Activated naive CD8-positive, alpha-beta T cell treated with anti-CD3 and anti-CD28 coated beads for 36 hours (primary cell): ENCODE measurements around the gene GAPVD1. TPM values are rescaled to one million over a fixed set of nuclear protein-coding genes. Genes with fewer than 3 reads are reported as not detected.
"Not testable (repeated sequence)": the region's sequence is repeated elsewhere in the genome, so short reads cannot be mapped to it uniquely, and the experiment has no call there.

Experiments
- DNase-seq: peaks from one replicate; pipeline ENCODE4 v3.0.0; 2021
- H3K27ac Mint-ChIP-seq: one replicate; pipeline ENCODE4 v1.8.0; 2022; ENCODE audit warnings: mild to moderate bottlenecking, moderate library complexity, mixed read lengths
- H3K27me3 Mint-ChIP-seq: one replicate; pipeline ENCODE4 v1.8.0; 2022; ENCODE audit warnings: mild to moderate bottlenecking, mixed read lengths
- H3K36me3 Mint-ChIP-seq: one replicate; pipeline ENCODE4 v1.8.0; 2021; ENCODE audit warnings: mild to moderate bottlenecking, mixed read lengths
- H3K4me1 Mint-ChIP-seq: one replicate; pipeline ENCODE4 v1.8.0; 2021; ENCODE audit warnings: mixed read lengths
- H3K4me3 Mint-ChIP-seq: one replicate; pipeline ENCODE4 v1.8.0; 2022; ENCODE audit warnings: mild to moderate bottlenecking, moderate library complexity, mixed read lengths
- H3K9me3 Mint-ChIP-seq: one replicate; pipeline ENCODE4 v1.8.0; 2022; ENCODE audit warnings: mixed read lengths
- total RNA-seq, 2 experiments: library from RNA; stranded (reverse); gene quantifications; one replicate each; pipeline ENCODE4 v1.2.3, GENCODE V29; 2021

The GAPVD1 gene
- total RNA-seq, 2 experiments from 2014 or later: 44.0 to 47.1 TPM

- no peak for DNase-seq
- H3K27ac Mint-ChIP-seq: no peak overlapping the region
- peaks cover 37% of the 10 kb centered on the region for H3K4me1 Mint-ChIP-seq
- H3K36me3 Mint-ChIP-seq: peaks cover 38% of the 10 kb centered on the region
- H3K4me3 Mint-ChIP-seq: no peak overlapping the region
- no peaks in the 10 kb centered on the region for H3K27me3 Mint-ChIP-seq
- H3K9me3 Mint-ChIP-seq: no peaks in the 10 kb centered on the region
Observed at GRCh38 chr9:125269014-125269397, 7.4 kb downstream of the GAPVD1 start.

- Mint-ChIP-seq H3K27ac (no peak overlapping the region), H3K36me3 (peaks cover 25% of the 10 kb centered on the region), H3K4me3 (no peak overlapping the region), H3K9me3 (no peaks in the 10 kb centered on the region), H3K4me1 (peaks cover 26% of the 10 kb centered on the region), H3K27me3 (no peaks in the 10 kb centered on the region)
- DNase-seq: no peak
Observed at GRCh38 chr9:125271081-125271480, 9.5 kb downstream of the GAPVD1 start.

GRCh38 chr9:125272697-125273096 lies 11.1 kb downstream of the GAPVD1 start:
- H3K4me3 Mint-ChIP-seq: no peak overlapping the region
- H3K27ac Mint-ChIP-seq: no peak overlapping the region
- H3K9me3 Mint-ChIP-seq: no peaks in the 10 kb centered on the region
- no peak for DNase-seq
- peaks cover 30% of the 10 kb centered on the region for H3K4me1 Mint-ChIP-seq
- H3K27me3 Mint-ChIP-seq: no peaks in the 10 kb centered on the region
- peaks cover 20% of the 10 kb centered on the region for H3K36me3 Mint-ChIP-seq

- Mint-ChIP-seq H3K4me1 (peaks cover 23% of the 10 kb centered on the region), H3K4me3 (no peak overlapping the region), H3K36me3 (peaks cover 7% of the 10 kb centered on the region), H3K9me3 (no peaks in the 10 kb centered on the region), H3K27me3 (no peaks in the 10 kb centered on the region), H3K27ac (no peak overlapping the region)
- DNase-seq: no peak
Observed at GRCh38 chr9:125276771-125277170, 15.1 kb downstream of the GAPVD1 start.

- DNase-seq: no peak
- Mint-ChIP-seq H3K4me1 (peaks cover 24% of the 10 kb centered on the region), H3K27me3 (no peaks in the 10 kb centered on the region), H3K27ac (no peak overlapping the region), H3K9me3 (no peaks in the 10 kb centered on the region), H3K4me3 (no peak overlapping the region), H3K36me3 (peaks cover 6% of the 10 kb centered on the region)
Observed at GRCh38 chr9:125277411-125277810, 15.8 kb downstream of the GAPVD1 start.

- no peaks in the 10 kb centered on the region for H3K9me3 Mint-ChIP-seq
- no peak overlapping the region for H3K27ac Mint-ChIP-seq
- DNase-seq: no peak
- H3K4me1 Mint-ChIP-seq: peaks cover 18% of the 10 kb centered on the region
- H3K36me3 Mint-ChIP-seq: peaks cover 2% of the 10 kb centered on the region
- no peak overlapping the region for H3K4me3 Mint-ChIP-seq
- no peaks in the 10 kb centered on the region for H3K27me3 Mint-ChIP-seq
Observed at GRCh38 chr9:125280945-125281344, 19.3 kb downstream of the GAPVD1 start.

GRCh38 chr9:125284855-125285254 lies 23.2 kb downstream of the GAPVD1 start:
- no peak overlapping the region for H3K27ac Mint-ChIP-seq
- no peaks in the 10 kb centered on the region for H3K9me3 Mint-ChIP-seq
- peaks cover 2% of the 10 kb centered on the region for H3K36me3 Mint-ChIP-seq
- H3K4me1 Mint-ChIP-seq: peaks cover 11% of the 10 kb centered on the region
- DNase-seq: no peak
- no peak overlapping the region for H3K4me3 Mint-ChIP-seq
- no peaks in the 10 kb centered on the region for H3K27me3 Mint-ChIP-seq

- H3K27ac Mint-ChIP-seq, H3K4me3 Mint-ChIP-seq, H3K4me1 Mint-ChIP-seq, DNase-seq, H3K27me3 Mint-ChIP-seq, H3K9me3 Mint-ChIP-seq, H3K36me3 Mint-ChIP-seq: not testable (repeated sequence)
Observed at GRCh38 chr9:125286935-125287433, 25.4 kb downstream of the GAPVD1 start.

GRCh38 chr9:125293134-125293533 lies 31.5 kb downstream of the GAPVD1 start:
- no peak for DNase-seq
- no peak overlapping the region for H3K27ac Mint-ChIP-seq
- H3K9me3 Mint-ChIP-seq: no peaks in the 10 kb centered on the region
- H3K27me3 Mint-ChIP-seq: no peaks in the 10 kb centered on the region
- no peak overlapping the region for H3K4me3 Mint-ChIP-seq
- H3K4me1 Mint-ChIP-seq: no peaks in the 10 kb centered on the region
- H3K36me3 Mint-ChIP-seq: peaks cover 4% of the 10 kb centered on the region

GRCh38 chr9:125295657-125296056 lies 34.0 kb downstream of the GAPVD1 start:
- Mint-ChIP-seq H3K36me3 (peaks cover 7% of the 10 kb centered on the region), H3K4me1 (no peaks in the 10 kb centered on the region), H3K9me3 (no peaks in the 10 kb centered on the region), H3K27ac (no peak overlapping the region), H3K4me3 (no peak overlapping the region), H3K27me3 (no peaks in the 10 kb centered on the region)
- no peak for DNase-seq

GRCh38 chr9:125296843-125297372 lies 35.3 kb downstream of the GAPVD1 start:
- no peak overlapping the region for H3K4me3 Mint-ChIP-seq
- H3K27me3 Mint-ChIP-seq: no peaks in the 10 kb centered on the region
- DNase-seq: no peak
- peaks cover 9% of the 10 kb centered on the region for H3K36me3 Mint-ChIP-seq
- H3K4me1 Mint-ChIP-seq: no peaks in the 10 kb centered on the region
- H3K9me3 Mint-ChIP-seq: no peaks in the 10 kb centered on the region
- no peak overlapping the region for H3K27ac Mint-ChIP-seq

- H3K4me3 Mint-ChIP-seq: no peak overlapping the region
- no peaks in the 10 kb centered on the region for H3K4me1 Mint-ChIP-seq
- H3K36me3 Mint-ChIP-seq: peaks cover 15% of the 10 kb centered on the region
- no peak for DNase-seq
- no peaks in the 10 kb centered on the region for H3K27me3 Mint-ChIP-seq
- H3K27ac Mint-ChIP-seq: no peak overlapping the region
- H3K9me3 Mint-ChIP-seq: no peaks in the 10 kb centered on the region
Observed at GRCh38 chr9:125297917-125298316, 36.3 kb downstream of the GAPVD1 start.

GRCh38 chr9:125302241-125302640 lies 40.6 kb downstream of the GAPVD1 start:
- no peaks in the 10 kb centered on the region for H3K9me3 Mint-ChIP-seq
- no peak overlapping the region for H3K27ac Mint-ChIP-seq
- H3K4me1 Mint-ChIP-seq: no peaks in the 10 kb centered on the region
- peaks cover 22% of the 10 kb centered on the region for H3K36me3 Mint-ChIP-seq
- no peak for DNase-seq
- H3K4me3 Mint-ChIP-seq: no peak overlapping the region
- no peaks in the 10 kb centered on the region for H3K27me3 Mint-ChIP-seq

- peaks cover 22% of the 10 kb centered on the region for H3K36me3 Mint-ChIP-seq
Observed at GRCh38 chr9:125304273-125304672, 42.6 kb downstream of the GAPVD1 start.

GRCh38 chr9:125312411-125312810 lies 50.8 kb downstream of the GAPVD1 start:
- no peak for DNase-seq
- H3K4me3 Mint-ChIP-seq: no peak overlapping the region
- no peaks in the 10 kb centered on the region for H3K4me1 Mint-ChIP-seq
- peaks cover 4% of the 10 kb centered on the region for H3K9me3 Mint-ChIP-seq
- H3K27ac Mint-ChIP-seq: no peak overlapping the region
- peaks cover 50% of the 10 kb centered on the region for H3K36me3 Mint-ChIP-seq
- H3K27me3 Mint-ChIP-seq: no peaks in the 10 kb centered on the region

More at GRCh38 chr9:125304273-125304672, 42.6 kb downstream of the GAPVD1 start:
- Mint-ChIP-seq H3K4me1 (no peaks in the 10 kb centered on the region), H3K4me3 (no peak overlapping the region), H3K9me3 (no peaks in the 10 kb centered on the region), H3K27me3 (no peaks in the 10 kb centered on the region), H3K27ac (no peak overlapping the region)
- no peak for DNase-seq

- not testable (repeated sequence) for H3K27ac Mint-ChIP-seq, DNase-seq, H3K4me3 Mint-ChIP-seq, H3K9me3 Mint-ChIP-seq, H3K4me1 Mint-ChIP-seq, H3K27me3 Mint-ChIP-seq
- peaks cover 61% of the 10 kb centered on the region for H3K36me3 Mint-ChIP-seq
Observed at GRCh38 chr9:125316359-125316758, 54.7 kb downstream of the GAPVD1 start.
